GM19324 (cell line): ENCODE measurements around the gene SLIT3.

Source experiments
- ATAC-seq: cut with Tn5 transposase; IDR thresholded peaks from one replicate; pipeline ENCODE4 v1.9.1; 2021; ENCODE audit warnings: mild to moderate bottlenecking, moderate library complexity; ENCODE audit not compliant: unreplicated experiment, low FRiP score

Gene SLIT3

DNA sequence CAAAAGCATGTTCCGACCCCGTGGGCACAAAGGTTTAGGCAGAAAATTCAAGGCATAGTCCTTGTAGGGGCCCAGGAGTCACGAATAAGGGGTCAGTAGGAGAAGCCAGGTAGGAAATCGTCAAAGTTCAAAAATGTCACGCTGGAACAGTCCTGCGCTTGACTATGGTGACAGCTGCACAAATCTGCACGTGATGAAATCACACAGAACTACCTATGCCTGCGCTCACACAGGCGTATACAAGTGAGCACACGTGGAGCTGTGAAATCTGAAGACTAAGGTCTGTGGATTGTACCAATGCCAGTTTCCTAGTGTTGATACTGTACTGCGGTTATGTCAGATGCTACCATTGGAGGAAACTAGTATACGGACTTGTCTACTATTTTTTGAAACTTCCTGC, 418.7 kb downstream of the SLIT3 start:
- ATAC-seq: no peak

DNA sequence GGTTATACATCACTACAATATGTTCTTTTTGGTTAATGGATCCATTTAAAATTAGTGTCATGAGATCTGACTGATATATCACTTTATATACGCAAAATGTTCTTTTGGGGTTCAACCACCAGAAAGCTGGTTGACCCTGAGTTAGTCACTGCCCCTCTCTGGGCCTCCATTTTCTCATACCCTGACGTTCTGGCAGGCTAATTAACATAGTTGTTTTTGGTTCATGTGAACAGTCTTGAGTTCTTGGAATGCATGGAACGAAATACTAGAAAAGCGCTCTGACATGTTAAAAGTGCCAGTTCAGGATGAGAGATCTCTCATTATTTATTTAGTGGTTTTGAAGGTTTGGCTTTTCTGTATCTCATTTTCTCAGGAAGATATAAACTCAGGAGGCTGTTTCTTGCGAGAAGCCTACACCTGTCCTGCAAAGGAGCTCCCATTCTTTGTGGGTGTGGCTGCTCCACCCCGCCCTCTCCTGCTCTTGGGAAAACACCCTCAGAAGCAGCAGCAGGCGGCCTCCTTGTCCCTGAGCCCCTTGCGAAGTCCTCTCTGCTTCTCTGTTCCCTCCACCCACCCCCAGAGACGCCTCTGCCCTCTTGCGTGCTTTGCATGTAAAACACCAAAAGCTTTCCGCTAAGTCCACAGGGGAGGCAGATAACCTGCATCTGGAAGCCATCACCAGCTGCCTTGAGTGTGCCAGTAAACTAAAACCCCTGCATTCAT, 419.4 kb downstream of the SLIT3 start:
- no peak for ATAC-seq

GRCh38 chr5:168879929-168880328, 421.0 kb downstream of the SLIT3 start:
- ATAC-seq: peak; percentile 83

DNA sequence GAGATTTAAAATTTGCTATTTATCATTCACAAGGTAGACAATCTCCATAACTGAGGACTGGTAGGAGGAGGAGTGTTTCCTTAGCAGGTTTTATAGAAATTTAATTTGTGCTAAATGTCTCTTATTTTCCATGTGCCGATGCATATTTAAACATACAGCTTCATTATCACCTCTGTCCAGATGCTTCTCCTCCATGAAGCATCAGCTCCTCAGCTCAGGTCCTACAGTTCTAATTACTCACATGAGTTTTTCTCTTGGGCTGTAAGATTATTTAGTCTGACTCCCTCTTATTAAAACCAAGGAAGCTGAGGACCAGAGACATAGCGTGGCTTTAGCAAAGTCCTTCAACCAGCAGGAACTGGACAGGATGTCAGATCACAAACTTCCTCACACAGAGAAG, 421.6 kb downstream of the SLIT3 start:
- ATAC-seq: no peak

DNA sequence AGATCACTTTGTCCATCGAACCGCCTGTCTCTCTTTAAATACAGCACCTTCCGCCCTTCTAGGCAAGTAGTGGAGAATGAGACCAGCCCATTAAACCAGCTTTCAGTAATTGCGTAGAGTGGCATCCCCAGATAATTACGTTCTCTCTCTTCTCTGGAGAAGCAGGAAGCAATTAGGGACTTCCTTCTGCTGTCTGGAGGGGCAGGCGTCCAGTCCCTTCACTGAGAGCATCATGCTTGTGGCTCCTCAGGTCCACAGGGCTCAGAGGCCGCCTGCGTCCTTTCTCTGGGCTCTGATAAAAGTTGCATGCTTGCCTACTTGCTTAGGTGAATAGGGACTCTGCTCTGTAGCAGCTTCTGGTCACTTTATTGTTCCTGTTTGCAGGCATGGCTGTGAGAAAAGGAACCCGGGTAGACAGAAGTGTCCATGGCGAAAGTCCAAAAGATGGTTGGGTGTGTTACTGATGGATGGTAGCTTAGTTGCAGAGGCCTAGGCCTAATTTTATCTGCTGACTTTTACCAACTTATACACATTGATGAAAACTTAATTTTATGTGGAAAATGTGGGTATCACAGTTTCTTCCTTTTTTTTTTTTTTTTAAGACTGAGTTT, 422.7 kb downstream of the SLIT3 start:
- no peak for ATAC-seq

- ATAC-seq: no peak
Observed at GRCh38 chr5:168877132-168877892, 423.6 kb downstream of the SLIT3 start.

- ATAC-seq: no peak
Observed at GRCh38 chr5:168876419-168876818, 424.5 kb downstream of the SLIT3 start.

- no peak for ATAC-seq
Observed at GRCh38 chr5:168875832-168876231, 425.1 kb downstream of the SLIT3 start.

DNA sequence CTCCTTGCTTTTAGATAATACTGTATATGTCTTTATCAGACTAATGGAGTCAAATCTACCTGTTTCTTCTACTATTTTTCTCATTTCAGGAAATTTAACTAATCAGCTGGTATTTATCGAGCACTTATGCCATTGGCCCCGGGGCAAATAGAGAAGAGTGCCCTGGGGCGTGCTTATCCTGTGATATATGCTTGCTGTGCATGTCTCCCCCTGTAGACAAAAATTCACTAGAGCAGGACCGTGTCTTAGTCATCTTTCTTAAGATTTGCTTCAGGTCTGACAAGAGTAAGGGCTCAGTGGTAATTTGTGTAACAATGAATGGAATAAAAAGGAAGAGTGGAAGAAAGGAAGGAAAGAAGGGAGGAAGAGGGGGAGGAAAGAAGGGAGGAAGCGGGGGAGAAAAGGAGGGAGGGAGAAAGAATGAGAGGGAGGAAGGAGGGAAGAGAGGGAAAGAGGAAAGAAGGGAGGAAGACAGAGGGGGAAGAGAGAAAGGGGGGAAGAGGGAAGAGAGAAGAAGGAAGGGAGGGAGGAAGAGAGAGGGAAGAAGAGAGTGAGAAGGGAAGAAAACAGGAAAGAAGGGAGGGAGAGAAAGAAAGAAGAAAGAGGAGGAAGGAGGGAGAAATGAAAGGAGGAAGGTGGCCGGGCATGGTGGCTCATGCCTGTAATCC, 426.1 kb downstream of the SLIT3 start:
- ATAC-seq: no peak

DNA sequence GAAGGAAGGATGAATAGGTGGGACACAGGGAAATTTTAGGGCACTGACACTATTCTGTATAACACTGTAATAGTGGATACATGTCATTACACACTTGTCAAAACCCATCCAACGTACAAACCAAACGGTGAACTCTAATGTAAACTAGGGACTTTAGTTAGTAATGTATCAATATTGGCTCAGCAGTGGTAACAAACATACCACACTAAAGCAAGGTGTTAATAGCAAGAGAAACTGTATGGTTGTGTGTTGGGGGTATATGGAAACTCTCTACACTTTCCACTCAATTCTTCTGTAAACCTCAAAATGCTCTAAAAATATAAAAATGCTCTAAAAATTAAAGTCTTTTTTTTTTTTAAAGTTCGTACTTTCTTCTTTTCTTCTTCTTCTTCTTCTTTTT, 428.7 kb downstream of the SLIT3 start:
- no peak for ATAC-seq

DNA sequence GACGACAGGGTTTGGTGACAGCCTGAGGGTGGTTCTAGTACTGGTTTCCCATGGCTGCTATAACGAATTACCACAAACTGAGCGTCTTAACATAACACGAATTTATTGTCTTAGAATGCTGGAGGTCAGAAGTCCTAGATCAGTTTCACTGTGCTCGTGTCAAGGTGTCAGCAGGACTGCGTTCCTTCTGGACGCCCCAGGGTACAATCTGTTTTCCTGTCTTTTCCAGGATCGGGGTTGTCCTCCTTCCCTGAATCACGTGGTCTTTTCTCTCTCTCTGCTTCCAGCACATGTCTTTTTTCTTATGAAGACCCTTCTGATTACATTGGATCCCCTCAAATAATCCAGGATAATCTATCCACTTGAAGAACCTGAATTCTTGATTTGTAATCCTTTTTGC, 430.0 kb downstream of the SLIT3 start:
- ATAC-seq: no peak

GRCh38 chr5:168869615-168870227, 431.2 kb downstream of the SLIT3 start:
- ATAC-seq: no peak

GRCh38 chr5:168867241-168867640, 433.7 kb downstream of the SLIT3 start:
- no peak for ATAC-seq

DNA sequence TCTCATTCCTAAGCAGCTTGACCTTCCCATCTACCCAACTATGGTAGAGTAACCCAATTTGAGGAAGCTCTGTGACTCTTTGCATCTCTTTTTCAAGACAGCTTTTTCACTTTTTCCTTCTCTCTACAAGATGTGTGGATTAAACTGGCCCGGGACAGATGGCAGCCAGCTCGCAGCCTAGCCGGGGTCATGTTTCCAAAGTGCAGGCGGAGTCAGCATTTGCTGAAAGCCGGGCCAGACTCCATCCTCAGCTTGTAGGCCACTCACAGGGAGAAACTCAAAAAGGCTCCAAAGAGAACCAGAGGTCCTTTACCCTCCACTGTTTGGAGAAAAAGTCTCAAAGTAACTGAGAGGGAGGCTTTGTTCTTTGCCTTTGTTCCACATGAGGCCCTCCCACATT, 435.0 kb downstream of the SLIT3 start:
- ATAC-seq: no peak

DNA sequence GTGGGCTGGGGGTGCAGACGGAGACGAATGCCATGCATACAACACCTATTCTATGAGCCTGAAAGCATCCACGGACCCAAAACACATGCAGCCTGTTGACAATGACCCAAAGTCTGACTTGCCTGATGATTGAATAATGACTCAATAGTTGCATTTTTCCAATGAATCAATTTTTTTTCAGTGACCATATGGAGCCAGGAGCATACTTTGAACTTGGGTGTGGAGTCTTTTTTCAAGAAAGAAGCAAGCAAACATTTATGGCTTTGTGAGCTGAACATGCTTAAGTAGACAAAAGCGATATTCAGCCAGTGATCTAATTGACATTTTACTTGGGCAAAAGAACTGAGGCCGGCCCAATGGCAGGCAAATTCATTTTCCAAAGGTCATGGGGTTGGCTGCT, 437.9 kb downstream of the SLIT3 start:
- ATAC-seq: no peak

- no peak for ATAC-seq
Observed at GRCh38 chr5:168860503-168860902, 440.4 kb downstream of the SLIT3 start.

DNA sequence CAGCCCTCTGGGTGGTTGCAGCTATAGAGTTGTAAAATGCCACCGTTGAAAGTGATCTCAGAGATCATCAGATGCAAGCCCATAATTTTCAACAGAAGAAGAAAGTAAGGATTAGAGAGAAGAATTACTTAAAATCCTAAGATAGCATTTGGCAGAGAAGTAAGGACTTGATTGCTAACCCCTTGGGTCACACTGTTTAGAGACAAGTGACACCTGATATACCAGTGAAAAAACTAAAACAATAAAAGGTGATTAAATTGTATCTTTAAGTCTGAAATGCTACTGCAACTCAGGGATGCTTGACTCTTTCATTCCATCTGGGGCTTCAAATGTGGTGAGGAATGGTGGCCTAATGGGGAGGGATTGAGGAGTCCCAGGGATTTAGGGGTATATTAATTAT, 440.9 kb downstream of the SLIT3 start:
- no peak for ATAC-seq

DNA sequence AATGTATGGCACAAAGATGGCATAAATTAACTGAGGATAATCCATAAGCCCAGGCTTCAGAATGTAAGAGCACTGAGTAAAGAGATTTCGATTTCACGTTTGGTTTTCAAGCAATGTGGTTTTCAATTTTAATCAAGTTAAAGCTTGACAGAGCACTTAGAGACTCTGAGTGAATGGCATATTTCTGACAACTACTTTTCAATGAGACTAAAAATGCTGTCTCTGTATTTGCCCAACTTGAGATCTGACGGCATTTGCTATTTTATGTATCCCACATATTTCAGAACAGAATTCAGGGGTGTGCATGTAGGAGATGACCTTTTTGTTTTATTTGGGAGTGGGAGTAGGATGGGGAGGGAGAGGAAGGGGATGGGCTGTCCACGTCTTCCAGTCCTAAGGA, 441.5 kb downstream of the SLIT3 start:
- no peak for ATAC-seq

DNA sequence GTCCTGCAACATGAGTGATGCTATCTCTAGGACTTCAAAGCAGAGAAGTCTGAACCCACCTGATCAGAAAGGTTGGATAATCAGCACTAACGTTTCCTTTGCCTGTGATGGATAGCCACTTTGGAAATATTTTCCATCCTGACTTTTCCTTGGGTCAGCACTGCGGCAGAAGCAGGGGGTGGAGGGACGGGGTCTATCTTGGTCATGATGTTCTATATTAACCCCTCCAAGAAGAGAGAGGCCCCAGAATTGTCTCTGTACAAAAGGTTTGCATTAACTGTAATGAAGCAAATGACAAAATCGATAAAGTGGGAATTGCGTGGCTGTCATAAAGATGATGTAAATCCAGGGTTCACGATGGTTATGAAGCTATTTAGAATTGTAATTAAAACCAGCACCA, 441.9 kb downstream of the SLIT3 start:
- no peak for ATAC-seq

GRCh38 chr5:168858371-168858770, 442.6 kb downstream of the SLIT3 start:
- ATAC-seq: no peak

- no peak for ATAC-seq
Observed at GRCh38 chr5:168853972-168854371, 447.0 kb downstream of the SLIT3 start.
